HL-60/S4 (cell line): ENCODE results near the gene UFM1.
"Not testable (repeated sequence)": the region's sequence is repeated elsewhere in the genome, so short reads cannot be mapped to it uniquely, and the experiment has no call there.

Source experiments
- in situ Hi-C: fragments of 300-500 bp; cut with MboI; formaldehyde crosslinking; loops from 2 replicates; pipeline ENCODE4 v1.14.3; 2022; ENCODE audit warnings: low sequenced_read_pairs

The UFM1 gene

GRCh38 chr13:38349390-38350113, at the start of gene UFM1:
TSS of gene UFM1 (plus strand) at chr13:38349851. CDS start at chr13:38349920, 69 bp downstream.
- in situ Hi-C loops, result no loop called here

GRCh38 chr13:38301236-38301635, 48.4 kb upstream of the UFM1 start:
- in situ Hi-C loops, result no loop called here

GRCh38 chr13:38303816-38304320, 45.8 kb upstream of the UFM1 start:
- in situ Hi-C loops, result no loop called here

- in situ Hi-C loops, result no loop called here
Observed at GRCh38 chr13:38308736-38309135, 40.9 kb upstream of the UFM1 start.

GRCh38 chr13:38309397-38309796, 40.3 kb upstream of the UFM1 start:
- in situ Hi-C loops, result no loop called here

- in situ Hi-C loops, result not testable (repeated sequence)
Observed at GRCh38 chr13:38311175-38311574, 38.5 kb upstream of the UFM1 start.

- in situ Hi-C loops, result no loop called here
Observed at GRCh38 chr13:38316129-38316528, 33.5 kb upstream of the UFM1 start.

GRCh38 chr13:38321654-38322053, 28.0 kb upstream of the UFM1 start:
- in situ Hi-C loops, result no loop called here

GRCh38 chr13:38325426-38325825, 24.2 kb upstream of the UFM1 start:
- in situ Hi-C loops, result no loop called here

GRCh38 chr13:38328699-38329098, 21.0 kb upstream of the UFM1 start:
- in situ Hi-C loops, result no loop called here

- in situ Hi-C loops, result no loop called here
Observed at GRCh38 chr13:38334845-38335244, 14.8 kb upstream of the UFM1 start.

GRCh38 chr13:38338089-38338488, 11.6 kb upstream of the UFM1 start:
- in situ Hi-C loops, result no loop called here

GRCh38 chr13:38340624-38341023, 9.0 kb upstream of the UFM1 start:
- in situ Hi-C loops, result no loop called here

GRCh38 chr13:38341149-38341692, 8.4 kb upstream of the UFM1 start:
- in situ Hi-C loops, result no loop called here

GRCh38 chr13:38346764-38347163, 2.9 kb upstream of the UFM1 start:
- in situ Hi-C loops, result no loop called here

GRCh38 chr13:38348861-38349389, 726 bp upstream of the UFM1 start:
- in situ Hi-C loops, result no loop called here

GRCh38 chr13:38350114-38350617, 515 bp downstream of the UFM1 start:
- in situ Hi-C loops, result no loop called here

- in situ Hi-C loops, result no loop called here
Observed at GRCh38 chr13:38355595-38356119, 6.0 kb downstream of the UFM1 start.

- in situ Hi-C loops, result no loop called here
Observed at GRCh38 chr13:38358684-38359083, 9.0 kb downstream of the UFM1 start.

GRCh38 chr13:38361542-38362262, 12.1 kb downstream of the UFM1 start:
- in situ Hi-C loops, result no loop called here

GRCh38 chr13:38363219-38363618, 13.6 kb downstream of the UFM1 start:
- in situ Hi-C loops, result no loop called here
